Stimulated activated CD4-positive, alpha-beta T cell treated with anti-CD3 and anti-CD28 coated beads, Interleukin-2, amount 100 ng/mL, for 48 hours (primary cell): ENCODE data around the gene METTL27.
"Not testable (repeated sequence)": the region's sequence is repeated elsewhere in the genome, so short reads cannot be mapped to it uniquely, and the experiment has no call there.

Experiments used
- DNase-seq, 2 donors: peaks; one replicate each; pipeline ENCODE4 v3.0.0-alpha.2; 2020

Gene METTL27, protein sequence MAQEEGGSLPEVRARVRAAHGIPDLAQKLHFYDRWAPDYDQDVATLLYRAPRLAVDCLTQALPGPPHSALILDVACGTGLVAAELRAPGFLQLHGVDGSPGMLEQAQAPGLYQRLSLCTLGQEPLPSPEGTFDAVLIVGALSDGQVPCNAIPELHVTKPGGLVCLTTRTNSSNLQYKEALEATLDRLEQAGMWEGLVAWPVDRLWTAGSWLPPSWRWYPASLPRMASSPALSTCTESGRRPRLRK

DNA sequence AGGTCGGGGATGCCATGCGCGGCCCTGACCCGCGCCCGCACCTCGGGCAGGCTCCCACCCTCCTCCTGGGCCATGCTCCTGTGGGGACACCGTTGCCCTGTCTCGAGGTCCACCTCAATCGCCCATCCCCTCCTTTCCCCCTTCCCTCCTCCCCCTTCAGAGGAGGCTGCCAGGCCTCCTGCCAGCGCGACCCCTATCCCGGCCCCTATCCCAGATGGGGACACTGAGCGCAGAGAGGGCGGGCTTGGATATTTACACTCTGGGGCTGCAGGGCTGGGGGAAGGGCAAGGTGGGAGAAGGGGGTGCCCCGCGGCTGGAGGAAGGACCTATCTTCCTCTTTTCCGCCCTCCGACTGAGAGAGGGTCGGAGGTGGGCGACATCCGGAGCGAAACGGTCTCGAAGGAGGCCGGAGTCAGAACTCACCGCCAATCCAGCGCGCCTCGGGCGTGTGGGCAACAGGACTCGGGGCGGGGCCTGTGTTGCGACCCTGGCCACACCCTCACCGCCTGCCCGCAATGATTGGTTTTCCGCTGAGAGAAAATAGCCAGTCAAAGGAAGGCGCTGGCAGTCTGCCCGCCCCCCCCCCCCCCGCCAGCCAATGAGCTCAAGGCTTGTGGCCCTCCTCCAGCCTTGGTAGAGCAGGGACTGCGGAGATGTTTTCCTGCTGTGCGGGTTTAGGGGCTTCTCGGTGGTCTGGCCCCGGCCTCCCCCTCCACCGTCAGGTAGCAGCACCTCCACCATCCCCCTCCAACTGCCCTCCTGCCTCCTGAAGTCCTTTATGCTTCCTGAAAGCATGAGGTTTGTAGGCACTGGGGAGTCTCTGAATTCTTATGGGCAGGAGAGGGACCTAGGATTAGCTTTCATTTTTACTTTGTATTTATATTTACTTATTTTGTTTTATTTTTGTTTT is at the start of gene METTL27:
TSS of gene METTL27 (minus strand) at position 450 of the 910 bp plus-strand sequence. CDS start at position 74, 376 bp downstream.
- peak; percentile 83 to 84 for DNase-seq

DNA sequence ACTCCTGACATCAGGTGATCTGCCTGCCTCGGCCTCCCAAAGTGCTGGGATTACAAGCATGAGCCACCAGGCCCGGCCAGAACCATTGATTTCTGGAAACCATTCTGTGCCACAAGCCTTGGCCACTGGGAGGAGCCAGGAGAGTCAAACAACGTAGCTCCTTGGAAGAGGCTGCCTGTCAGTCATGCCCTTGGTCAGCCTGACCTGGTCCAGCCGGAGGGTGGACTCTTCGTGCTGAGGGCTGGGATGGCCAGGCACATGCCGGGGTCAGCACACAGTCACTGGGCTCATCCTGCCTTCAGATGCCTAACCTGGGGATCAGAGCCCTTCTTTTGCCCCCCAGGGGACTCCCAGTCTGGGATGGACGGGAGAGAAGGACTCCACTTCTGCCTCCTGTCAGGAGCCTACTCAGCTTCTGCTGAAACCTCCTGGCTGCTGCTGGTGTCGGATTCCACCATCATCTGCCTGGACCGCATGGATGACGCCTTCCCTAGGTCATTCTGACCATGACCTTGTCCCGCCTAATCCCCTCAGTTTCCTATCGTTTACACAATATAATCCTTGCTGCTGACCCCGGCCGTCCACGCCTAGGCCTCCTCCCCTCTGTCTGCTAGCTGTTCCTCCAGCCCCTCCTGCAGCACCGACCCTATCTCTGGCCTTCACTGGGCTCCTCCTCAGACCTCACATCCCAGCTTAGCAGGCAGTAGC is 49.0 kb upstream of the METTL27 start:
- DNase-seq = no peak

- no peak for DNase-seq
Observed at GRCh38 chr7:73890555-73891147, 48.3 kb upstream of the METTL27 start.

DNA sequence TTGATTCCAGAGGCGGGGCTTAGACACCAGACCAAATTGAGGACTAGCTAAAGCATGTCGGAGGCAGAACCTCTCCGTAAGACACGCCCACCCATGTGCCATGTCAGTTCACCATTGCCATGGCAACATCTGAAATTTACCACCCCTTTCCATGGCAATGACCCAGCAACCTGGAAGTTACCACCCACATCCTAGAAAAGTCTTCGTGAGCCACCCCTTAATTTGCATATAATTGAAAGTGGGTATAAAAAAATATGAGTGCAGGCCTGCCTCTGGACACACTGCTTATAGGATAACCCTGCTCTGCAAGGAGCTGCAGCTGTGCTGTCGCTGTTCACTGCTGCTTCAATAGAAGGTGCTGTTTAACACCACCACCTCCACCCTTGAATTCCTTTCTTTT is 46.6 kb upstream of the METTL27 start:
- DNase-seq = no peak

DNA sequence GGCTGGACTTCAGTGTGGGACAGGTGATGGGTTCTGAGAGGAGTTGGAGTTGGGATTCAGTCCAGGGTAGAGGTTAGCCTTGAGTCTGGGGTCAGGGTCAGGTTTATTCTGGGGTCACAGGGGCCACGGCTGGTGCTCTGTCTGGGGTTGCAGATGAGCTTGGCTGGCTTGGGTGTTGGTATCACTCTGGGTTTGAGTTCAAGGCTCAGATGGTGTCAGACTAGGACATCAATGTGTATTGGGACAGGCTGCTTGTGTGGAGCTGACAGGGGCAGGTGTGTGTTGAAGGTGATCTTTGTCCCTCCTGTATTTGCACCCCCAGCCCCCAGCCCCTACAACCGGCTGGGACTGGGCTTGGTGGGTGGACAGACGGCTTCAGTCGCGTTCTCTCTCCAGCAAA is 45.4 kb upstream of the METTL27 start:
- DNase-seq = no peak

- DNase-seq = no peak
Observed at GRCh38 chr7:73885975-73886798, 43.9 kb upstream of the METTL27 start.

GRCh38 chr7:73885433-73885974 is 43.2 kb upstream of the METTL27 start:
- DNase-seq = no peak

DNA sequence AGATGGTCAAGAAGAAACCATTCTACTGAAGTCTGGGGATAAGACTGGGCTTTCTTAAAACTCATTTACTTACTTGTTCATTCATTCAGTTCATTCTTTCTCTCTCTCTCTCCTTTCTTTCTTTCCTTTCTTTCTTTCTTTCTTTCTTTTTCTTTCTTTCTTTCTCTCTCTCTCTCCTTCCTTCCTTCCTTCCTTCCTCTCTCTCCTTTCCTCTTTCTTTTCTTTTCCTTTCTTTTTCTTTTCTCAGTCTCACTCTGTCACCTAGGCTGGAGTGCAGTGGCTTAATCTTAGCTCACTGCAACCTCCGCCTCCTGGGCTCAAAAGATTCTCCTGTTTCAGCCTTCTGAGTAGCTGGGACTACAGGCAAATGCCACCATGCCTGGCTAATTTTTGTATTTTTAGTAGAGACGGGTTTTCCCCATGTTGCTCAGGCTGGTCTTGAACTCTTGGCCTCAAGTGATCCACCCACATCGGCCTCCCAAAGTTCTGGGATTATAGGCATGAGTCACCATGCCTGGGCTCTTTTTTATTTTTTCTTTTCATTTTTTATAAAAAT is 42.6 kb upstream of the METTL27 start:
- not testable (repeated sequence) for DNase-seq

- DNase-seq = no peak
Observed at GRCh38 chr7:73882047-73882402, 39.7 kb upstream of the METTL27 start.

- DNase-seq = no peak
Observed at GRCh38 chr7:73881352-73882046, 39.2 kb upstream of the METTL27 start.

DNA sequence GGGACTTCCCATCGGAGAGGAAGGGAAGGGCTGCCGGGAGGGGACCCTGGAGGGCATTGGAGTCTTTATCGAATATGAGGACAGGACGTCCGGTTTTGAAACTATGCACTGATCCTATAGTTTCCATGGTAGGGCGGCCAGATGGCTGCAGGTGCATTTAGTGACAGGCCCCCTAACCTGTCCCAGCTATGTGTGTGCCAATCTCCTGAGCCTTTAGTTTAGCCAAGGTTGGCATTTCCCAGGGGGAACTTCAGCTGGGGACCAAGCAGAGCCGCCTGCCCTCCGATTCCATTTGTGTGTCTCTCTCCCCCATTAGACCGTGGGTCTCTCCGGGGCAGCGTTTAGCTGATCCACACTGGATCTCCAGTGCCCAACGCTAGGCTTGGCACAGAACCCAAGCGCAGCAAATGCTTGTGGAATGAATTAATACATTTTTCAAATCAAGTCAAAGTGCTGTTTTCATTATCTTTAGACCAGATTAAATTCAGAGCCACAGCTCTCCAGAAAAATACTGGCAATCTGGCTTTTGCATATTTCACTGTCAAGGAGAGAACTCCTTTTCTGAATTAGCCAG is 38.5 kb upstream of the METTL27 start:
- no peak for DNase-seq

GRCh38 chr7:73879977-73880681 is 37.8 kb upstream of the METTL27 start:
- no peak for DNase-seq

DNA sequence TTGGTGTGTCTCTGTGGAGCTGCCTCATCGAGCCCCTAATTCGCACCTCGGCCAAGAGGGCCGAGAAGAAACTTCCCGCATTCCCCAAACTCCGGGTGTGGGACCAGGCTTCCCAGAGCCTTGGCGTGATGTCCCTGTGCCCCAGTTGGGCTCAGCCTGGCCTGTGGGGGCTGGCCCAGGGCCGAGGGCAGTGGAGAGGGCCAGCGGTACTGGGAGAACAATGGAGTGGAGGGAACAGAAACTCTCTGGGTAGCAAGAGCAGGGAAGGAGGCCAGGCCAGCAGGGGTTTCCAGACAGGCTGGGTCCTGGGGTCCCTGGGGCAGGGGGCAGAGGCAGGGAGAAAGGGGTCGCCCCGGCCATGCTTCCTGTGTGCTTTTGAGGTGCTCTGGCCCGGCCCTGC is 34.7 kb upstream of the METTL27 start:
- DNase-seq = no peak

- DNase-seq = no peak
Observed at GRCh38 chr7:73876361-73876760, 34.0 kb upstream of the METTL27 start.

DNA sequence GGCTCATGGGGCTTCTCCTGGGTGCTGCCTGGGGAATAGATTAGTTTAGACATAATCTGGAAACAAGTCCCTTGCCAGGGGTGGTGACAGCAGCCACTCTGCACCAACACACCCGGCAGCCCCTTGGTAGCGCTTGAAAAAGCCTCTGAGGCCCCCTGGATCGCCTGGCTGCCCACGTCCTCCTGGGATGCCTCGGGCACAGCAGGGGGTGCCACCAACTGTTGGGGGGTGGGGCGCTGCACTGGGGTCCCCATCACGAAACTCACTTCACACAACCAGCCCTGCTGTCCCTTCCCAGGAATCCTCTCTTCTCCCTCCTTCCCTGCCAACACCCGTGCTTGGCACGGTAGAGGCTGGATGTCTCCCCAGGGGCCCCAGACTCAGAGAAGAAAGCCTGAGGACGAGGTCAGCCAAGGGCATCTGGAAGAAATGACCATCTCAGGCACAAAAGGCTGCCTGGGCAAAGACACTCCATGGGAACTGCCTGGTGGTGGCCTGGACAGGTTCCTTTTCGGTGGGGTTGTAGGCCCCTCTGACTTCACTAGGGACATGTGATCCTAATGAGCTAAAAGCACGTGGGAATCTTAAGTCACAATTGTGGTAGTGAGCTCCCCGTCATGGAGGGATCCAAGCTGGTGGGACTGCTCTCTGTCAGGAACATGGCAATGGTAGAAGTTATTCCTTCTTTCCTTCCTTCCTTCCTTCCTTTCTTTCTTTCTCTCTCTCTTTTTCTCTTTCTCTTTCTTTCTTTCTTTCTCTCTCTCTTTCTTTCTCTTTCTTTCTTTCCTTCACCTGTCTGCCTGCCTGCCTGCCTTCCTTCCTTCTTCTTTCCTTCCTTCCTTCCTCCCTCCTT is 30.0 kb upstream of the METTL27 start:
- no peak for DNase-seq

DNA sequence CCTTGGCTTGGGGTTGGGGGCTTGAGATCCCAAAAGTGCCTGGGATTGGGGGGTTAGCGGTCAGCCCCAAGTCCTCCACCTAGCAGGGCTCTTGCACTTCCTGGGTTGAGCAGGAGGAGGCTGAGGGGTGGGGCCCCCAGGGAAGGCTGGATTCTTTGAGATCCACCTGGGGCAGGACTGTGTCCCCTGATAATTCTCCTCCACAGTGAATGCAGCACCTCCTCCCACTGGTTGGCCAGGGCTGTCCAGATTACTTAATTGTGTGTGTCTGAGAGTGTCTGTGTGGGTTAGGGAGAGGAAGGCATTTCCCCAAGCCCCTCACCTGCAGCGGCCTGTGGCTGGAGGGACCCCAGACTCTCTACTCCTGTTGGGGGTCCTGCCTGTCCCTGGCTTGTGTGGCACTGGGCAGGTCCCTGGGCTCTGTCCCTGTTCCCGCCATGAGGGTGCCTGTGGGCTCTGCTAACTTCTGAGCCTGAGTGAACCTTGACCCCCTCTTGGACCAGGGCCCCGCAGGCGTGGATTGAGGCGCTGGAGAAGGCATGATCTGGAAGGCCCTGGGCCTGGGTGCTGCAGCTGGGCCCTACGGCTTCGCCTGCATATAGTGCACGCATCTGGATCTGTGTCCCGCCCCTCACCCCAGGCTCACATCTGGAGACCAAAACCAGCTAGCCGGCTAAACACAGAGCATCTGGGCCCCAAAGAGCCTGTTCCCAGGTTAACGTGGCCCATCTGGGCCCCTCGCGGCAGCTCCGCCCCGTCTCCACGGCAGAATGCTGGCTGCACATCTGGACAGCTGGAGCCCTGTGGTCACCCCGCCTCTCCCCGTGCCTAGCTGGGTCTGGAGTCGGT is 29.1 kb upstream of the METTL27 start:
- no peak for DNase-seq

DNA sequence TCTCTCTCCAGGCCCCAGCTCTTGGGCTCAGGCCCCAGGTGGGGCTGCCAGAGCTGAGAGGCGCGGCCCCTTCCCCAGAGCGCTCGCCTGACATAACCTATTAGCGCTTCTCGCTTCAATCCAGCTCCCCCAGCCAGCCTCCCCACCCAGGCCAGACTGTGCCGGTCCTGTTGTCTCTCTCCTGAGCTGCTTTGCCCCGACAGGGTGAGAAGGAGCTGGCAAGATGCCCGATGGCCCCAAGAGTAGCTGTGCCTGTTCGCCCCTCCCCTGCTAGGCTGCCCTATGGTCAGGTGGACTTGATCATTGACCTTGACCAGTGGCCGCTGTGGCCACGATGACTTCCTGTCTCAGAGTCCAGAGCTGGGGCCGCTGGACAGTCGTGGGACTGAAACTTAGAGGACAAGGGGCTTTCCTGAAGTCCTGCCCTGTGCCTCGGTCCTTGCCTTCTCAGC is 27.8 kb upstream of the METTL27 start:
- no peak for DNase-seq
